ENCODE measurements around the gene PRKD1.

DNA sequence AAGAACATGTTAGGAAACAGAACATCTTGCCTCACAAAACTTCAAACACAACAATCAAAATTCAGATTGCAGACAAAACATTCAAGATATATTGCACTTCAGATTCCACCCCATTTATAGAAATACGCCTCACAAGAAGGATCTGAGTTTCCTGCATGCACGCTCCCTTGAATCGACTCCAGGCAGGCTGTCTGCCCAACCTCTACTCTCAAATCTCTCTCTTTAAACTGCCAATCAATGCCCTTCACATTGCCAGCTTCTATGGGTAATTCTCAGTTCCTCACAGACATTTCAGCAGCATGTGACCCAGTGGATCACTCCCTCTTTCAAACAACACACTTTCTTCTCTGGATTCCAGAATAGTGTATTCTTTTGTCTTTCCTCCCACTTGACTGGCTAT is 184.1 kb downstream of the PRKD1 start:
- TF ChIP-seq ZNF792 (CRISPR knock-in tag; IDR thresholded peaks at IDR 0.05) (no peak), KDM2A (CRISPR knock-in tag; IDR thresholded peaks at IDR 0.05; ENCODE audit: borderline replicate concordance, low read depth) (no peak), YY1 (IDR thresholded peaks at IDR 0.05; ENCODE audit: insufficient read depth, insufficient replicate concordance, low read depth, low read length) (no peak)

Measured in HepG2 (cell line).